HAP-1 (cell line): Measurements from ENCODE around the gene CPNE4.

Experiments
- DNase-seq, 2 experiments: peaks; one replicate each; pipeline ENCODE4 v3.0.0-alpha.2; 2016 to 2020; ENCODE audit warnings: low spot score in 2 of 2
- H3K27me3 ChIP-seq: fragments of 250-450 bp; sonication (Bioruptor Pico); 2 replicates; pipeline ENCODE4 v1.5.1; 2020; ENCODE audit warnings: low read depth, mild to moderate bottlenecking, moderate library complexity
- H3K36me3 ChIP-seq: fragments of 250-450 bp; sonication (Bioruptor Pico); replicated peaks from 2 replicates; pipeline ENCODE4 v1.5.1; 2020; ENCODE audit warnings: mild to moderate bottlenecking
- H3K4me1 ChIP-seq: fragments of 250-450 bp; sonication (Bioruptor Pico); 2 replicates; pipeline ENCODE4 v1.5.1; 2020; ENCODE audit warnings: mild to moderate bottlenecking
- H3K4me3 ChIP-seq: fragments of 250-450 bp; sonication (Bioruptor Pico); 2 replicates; pipeline ENCODE4 v1.5.1; 2020; ENCODE audit warnings: mild to moderate bottlenecking, moderate library complexity
- H3K9me3 ChIP-seq: fragments of 250-450 bp; sonication (Bioruptor Pico); 2 replicates; pipeline ENCODE4 v1.5.1; 2020; ENCODE audit warnings: mild to moderate bottlenecking, moderate library complexity
- in situ Hi-C: fragments of 300-500 bp; cut with MboI; formaldehyde crosslinking; loops from 3 replicates; pipeline ENCODE4 v1.14.3; 2020; ENCODE audit warnings: low sequenced_read_pairs, inconsistent platforms, mixed read lengths

The CPNE4 gene

DNA sequence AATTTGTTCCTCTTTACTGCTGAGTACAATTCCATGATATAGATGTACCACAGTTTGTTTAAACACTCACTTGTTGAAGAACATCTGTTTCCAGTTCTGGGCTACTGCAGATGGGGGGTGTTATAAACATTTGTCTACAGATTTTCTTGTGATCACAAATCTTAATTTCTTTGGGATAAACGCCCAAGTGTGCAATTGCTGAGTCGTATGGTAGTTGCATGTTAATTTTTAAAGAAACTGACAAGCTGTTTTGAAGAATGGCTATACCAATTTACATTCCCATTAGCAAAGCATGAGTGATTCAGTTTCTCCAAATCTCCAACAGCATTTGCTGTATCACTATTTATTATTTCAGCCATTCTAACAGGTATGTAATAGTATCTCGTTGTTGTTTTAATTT, 290.0 kb downstream of the CPNE4 start:
- in situ Hi-C loops: no loop called here
- no peak for DNase-seq
- Histone ChIP-seq H3K27me3 (no peaks in the 10 kb centered on the region), H3K4me3 (no peak overlapping the region), H3K4me1 (peaks cover 3% of the 10 kb centered on the region), H3K36me3 (no peaks in the 10 kb centered on the region), H3K9me3 (no peaks in the 10 kb centered on the region)

DNA sequence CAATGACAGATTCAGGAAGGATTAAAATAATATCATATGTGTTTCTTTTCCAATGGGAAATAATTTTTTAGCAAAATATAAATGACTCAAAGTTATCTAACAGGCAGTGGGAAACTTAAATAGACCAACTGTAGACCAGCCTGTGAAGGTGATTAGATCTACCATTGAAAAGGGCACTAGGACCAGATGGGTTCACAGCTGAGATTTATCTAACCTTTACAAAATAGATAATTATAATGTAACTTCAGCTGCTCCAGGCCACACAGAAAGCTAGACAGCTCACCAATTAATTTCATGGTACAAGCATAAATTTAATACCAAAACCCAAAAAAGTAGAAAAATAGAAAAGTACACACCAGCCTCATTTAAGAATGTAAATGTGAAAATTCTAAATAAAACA, 291.7 kb downstream of the CPNE4 start:
- in situ Hi-C loops: no loop called here
- peaks cover 3% of the 10 kb centered on the region; the same call in 1 of the 2 replicates for H3K4me1 ChIP-seq
- H3K36me3 ChIP-seq: no peaks in the 10 kb centered on the region
- no peaks in the 10 kb centered on the region for H3K9me3 ChIP-seq
- no peak for DNase-seq
- no peaks in the 10 kb centered on the region for H3K27me3 ChIP-seq
- no peak overlapping the region for H3K4me3 ChIP-seq

DNA sequence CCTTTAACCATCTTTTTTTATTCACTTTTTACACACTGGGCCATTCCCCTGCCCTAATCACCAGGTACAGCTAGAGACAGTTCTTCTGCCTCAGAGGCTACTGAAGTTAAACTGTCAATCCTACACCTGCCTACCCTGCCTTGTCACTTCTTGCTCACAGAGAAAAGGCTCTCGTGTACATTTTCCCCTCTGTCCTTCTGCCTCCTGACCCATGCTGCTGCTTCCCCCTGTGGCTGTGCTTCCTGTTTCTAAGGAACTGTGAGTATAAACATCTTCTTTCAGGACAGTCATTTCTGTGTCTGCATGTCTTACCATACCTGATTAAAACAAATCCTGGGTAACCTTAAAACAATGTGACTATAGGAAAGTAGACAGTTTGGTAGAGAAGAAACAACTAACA, 295.6 kb downstream of the CPNE4 start:
- no peak overlapping the region for H3K4me3 ChIP-seq
- H3K36me3 ChIP-seq: no peaks in the 10 kb centered on the region
- H3K27me3 ChIP-seq: no peaks in the 10 kb centered on the region
- no peaks in the 10 kb centered on the region for H3K4me1 ChIP-seq
- in situ Hi-C loops: no loop called here
- DNase-seq: no peak
- no peaks in the 10 kb centered on the region for H3K9me3 ChIP-seq

DNA sequence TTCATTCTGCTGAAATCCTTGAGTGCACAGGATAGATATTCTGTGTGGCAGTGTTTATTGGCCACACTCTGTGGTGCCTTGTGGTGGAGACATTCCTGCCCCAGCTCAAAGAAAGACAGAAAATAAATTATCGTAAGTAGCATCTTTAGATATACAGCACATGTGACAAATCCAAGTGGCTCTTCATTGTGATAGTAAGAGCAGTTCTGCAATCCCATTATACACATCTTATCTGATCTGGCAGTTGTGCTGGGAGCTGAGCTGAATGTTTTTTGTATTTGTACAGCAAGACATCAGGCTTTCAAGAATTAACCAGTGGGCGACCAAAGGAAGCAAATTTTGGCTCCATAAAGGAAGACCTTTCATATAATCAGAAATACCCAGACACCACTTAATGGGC, 296.7 kb downstream of the CPNE4 start:
- Histone ChIP-seq H3K9me3 (no peaks in the 10 kb centered on the region), H3K36me3 (no peaks in the 10 kb centered on the region)
- in situ Hi-C loops: no loop called here

DNA sequence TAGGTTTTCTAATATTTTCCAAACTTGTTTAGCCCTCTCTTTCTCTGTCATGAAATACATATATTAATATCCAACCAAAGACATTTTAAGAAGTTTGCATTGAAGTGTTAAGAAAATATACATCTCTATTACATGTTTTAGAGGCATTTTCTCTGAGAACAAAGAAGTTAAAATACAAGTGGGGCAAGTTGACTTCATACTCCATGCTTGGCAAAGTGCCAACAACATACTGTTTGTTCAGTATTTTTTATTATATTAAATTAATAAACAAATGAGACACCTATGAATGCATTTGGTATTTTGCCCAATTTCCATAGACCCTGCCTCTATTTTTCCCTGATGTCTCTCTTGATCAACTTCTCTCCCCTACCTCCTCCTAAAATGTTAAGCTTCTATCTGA, 299.3 kb downstream of the CPNE4 start:
- no peaks in the 10 kb centered on the region for H3K36me3 ChIP-seq
- no peaks in the 10 kb centered on the region for H3K9me3 ChIP-seq
- H3K4me3 ChIP-seq: no peak overlapping the region
- no peak for DNase-seq
- in situ Hi-C loops: no loop called here
- H3K4me1 ChIP-seq: no peaks in the 10 kb centered on the region
- H3K27me3 ChIP-seq: no peaks in the 10 kb centered on the region

More for the DNA sequence above, 296.7 kb downstream of the CPNE4 start:
- DNase-seq: no peak
- Histone ChIP-seq H3K27me3 (no peaks in the 10 kb centered on the region), H3K4me1 (no peaks in the 10 kb centered on the region), H3K4me3 (no peak overlapping the region)

DNA sequence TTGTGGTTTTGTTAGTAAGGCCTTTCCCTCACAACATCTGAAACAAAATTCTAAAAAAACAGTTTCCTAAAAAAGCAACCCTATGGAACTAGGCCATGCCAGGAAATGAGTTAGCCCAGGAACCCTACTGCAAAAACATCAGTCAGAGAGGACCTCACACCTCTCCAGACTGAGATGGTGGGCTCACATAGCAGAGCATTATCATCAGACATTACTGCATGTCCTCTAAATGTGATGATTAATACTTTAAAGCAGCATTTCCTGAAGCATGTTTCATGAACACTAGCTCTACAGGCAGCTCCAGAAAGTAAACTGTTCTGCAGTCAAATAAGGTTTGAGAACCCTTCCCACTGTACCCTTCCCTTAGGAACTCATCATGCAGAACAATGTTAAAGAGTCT, 299.7 kb downstream of the CPNE4 start:
- in situ Hi-C loops: no loop called here
- Histone ChIP-seq H3K27me3 (no peaks in the 10 kb centered on the region), H3K9me3 (no peaks in the 10 kb centered on the region), H3K4me3 (no peak overlapping the region), H3K4me1 (no peaks in the 10 kb centered on the region), H3K36me3 (no peaks in the 10 kb centered on the region)
- DNase-seq: no peak

DNA sequence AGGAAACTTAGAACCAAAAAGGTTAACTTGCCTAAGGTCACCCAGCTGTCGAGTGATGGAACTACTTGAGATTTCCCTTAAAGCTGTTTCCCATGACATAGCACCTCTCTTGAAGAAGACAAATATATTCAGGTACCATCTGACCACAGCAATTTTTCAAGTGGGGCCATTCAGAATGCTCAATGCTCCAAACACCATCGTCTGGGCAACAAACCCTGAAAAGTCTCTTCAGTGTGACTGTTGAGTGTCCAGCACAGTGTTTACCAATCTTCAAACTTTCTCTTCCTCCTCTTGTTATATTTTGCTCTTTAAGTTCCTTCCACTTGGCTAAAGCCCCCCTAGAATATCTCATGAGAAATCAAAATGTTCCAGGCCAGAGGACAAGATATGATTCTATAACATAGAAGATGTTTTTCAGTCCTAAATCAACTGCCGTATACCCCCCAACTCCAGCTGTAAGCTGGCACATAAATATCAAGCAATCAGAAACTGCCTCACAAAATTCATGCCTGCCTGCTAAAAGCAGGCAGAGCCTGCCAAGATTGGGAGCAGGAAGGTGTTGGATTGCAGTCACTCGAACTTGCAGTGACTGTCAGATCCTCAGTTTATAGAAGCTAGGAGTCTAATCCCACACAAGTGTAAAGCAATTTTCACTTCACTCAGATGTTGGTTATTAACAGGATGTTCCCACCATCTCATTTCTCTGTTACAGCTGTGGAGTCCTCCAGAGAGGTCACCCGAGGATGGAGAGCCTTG, 301.6 kb downstream of the CPNE4 start:
- H3K4me1 ChIP-seq: no peaks in the 10 kb centered on the region
- no peak for DNase-seq
- in situ Hi-C loops: no loop called here
- H3K36me3 ChIP-seq: no peaks in the 10 kb centered on the region
- H3K9me3 ChIP-seq: no peaks in the 10 kb centered on the region
- no peak overlapping the region for H3K4me3 ChIP-seq
- no peaks in the 10 kb centered on the region for H3K27me3 ChIP-seq

DNA sequence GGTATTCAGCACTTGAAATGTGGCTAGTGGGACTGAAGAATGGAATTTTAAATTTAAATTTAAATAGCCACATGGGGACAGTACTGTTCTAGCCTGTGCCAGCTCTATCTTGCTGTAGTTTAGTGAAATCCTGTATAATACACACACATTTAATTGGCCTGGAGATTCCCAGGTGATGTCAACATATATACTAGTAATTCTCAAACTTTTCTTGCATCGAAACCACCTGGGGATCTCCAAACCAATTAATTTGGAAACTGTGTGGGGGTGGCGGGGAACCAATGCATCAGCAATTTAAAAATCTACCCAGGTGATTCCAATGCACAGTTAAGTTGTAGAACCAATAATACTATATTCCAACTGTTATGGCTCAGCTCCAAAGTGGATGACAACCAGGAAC, 303.1 kb downstream of the CPNE4 start:
- in situ Hi-C loops: no loop called here
- Histone ChIP-seq H3K36me3 (no peaks in the 10 kb centered on the region), H3K4me1 (no peaks in the 10 kb centered on the region), H3K9me3 (no peaks in the 10 kb centered on the region), H3K27me3 (no peaks in the 10 kb centered on the region), H3K4me3 (no peak overlapping the region)
- DNase-seq: no peak

DNA sequence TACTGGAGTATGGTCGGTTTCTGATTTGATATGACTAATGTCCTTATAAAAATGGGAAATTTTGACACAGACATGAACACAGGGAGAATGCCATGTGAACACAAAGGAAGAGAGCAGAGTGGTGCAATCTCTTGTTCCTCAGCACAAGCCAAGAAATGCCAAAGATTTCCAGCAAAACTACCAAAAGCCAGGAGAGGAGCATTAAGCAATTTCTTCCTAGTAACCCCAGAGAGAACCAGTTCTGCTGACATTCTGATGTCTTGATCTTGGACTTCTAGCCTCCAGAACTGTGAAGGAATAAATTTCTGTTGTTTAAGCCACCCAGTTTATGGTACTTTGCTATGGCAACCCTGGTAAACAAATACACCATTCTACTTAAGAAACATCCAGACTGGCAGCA, 304.2 kb downstream of the CPNE4 start:
- in situ Hi-C loops: no loop called here
- H3K4me1 ChIP-seq: no peaks in the 10 kb centered on the region

DNA sequence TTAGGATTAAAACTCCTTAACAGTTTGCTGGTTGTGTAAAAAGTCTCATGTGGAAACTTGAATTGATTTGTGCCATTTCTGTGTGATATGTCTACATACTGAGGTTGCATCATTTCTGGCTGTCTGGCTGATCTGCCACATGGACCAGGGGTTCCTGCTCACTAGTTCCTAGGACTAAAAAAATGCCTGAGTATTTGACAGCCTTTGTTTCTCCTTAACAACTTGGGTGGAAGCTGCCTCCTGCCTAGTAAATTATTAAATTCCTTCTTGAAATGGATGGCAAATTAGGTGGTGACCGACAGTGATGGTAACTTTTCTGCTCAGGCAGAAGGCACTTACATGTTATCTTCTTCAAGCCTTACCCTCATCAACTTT, 305.2 kb downstream of the CPNE4 start:
- no peaks in the 10 kb centered on the region for H3K9me3 ChIP-seq
- in situ Hi-C loops: no loop called here
- no peaks in the 10 kb centered on the region for H3K27me3 ChIP-seq
- DNase-seq: no peak
- H3K4me3 ChIP-seq: no peak overlapping the region
- no peaks in the 10 kb centered on the region for H3K36me3 ChIP-seq
- H3K4me1 ChIP-seq: no peaks in the 10 kb centered on the region

More for the DNA sequence above, 304.2 kb downstream of the CPNE4 start:
- Histone ChIP-seq H3K36me3 (no peaks in the 10 kb centered on the region), H3K27me3 (no peaks in the 10 kb centered on the region), H3K9me3 (no peaks in the 10 kb centered on the region), H3K4me3 (no peak overlapping the region)
- DNase-seq: no peak

DNA sequence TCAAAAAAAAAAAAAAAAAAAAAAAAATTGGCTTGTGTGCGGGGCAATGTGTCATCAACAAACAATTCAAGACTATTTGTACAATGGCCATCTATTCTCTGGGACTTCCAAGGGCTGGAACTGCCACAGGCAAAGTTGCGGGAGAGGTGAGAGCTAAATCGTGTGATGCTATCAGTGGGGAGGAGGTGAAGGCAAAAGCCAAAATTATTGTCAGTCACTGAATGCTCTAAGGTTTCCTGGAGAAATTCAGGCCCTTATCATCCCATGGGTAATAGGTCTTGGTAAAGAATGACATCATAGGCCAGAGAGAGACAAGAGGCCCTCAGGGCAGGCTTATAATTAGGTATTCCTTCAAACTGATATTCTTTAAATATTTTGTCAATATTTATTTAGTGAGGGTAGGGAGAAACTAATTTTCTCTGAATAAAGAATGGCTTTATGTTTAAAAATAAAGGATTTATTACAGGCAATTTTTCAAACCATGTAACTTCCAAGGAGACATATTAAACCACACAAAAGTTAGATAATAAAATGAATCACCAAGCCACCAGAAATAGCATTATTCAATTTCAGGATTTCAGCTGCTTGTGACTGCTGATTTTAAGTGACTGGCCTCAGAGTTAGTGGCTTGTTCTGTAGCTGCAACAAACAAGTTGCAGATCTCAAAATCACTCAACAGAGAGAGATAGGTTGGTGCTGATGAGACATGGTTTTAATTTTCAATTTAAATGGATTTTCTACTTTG, 305.7 kb downstream of the CPNE4 start:
- Histone ChIP-seq H3K36me3 (no peaks in the 10 kb centered on the region), H3K9me3 (no peaks in the 10 kb centered on the region), H3K4me3 (no peak overlapping the region), H3K4me1 (no peaks in the 10 kb centered on the region), H3K27me3 (no peaks in the 10 kb centered on the region)
- in situ Hi-C loops: no loop called here
- no peak for DNase-seq

DNA sequence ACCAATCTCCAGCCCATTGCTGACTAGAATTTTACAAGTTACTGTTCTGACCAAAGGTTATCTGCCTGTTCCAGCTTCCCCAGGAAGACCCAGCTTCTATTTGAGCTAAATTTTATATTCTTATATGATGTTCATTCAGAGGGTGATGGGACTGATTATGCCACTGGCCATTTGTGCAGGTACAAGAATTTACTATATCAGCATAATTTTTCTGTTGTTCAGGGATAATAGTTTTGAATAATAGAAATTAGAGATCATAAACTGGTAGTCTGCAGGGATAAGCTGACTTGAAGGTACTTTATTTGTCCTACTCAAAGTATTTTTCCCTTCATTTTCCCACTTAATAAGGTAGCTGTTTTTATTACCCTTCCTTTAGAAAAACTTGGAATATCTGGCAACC, 309.4 kb downstream of the CPNE4 start:
- Histone ChIP-seq H3K27me3 (no peaks in the 10 kb centered on the region), H3K9me3 (no peaks in the 10 kb centered on the region), H3K36me3 (no peaks in the 10 kb centered on the region), H3K4me1 (no peaks in the 10 kb centered on the region), H3K4me3 (no peak overlapping the region)
- in situ Hi-C loops: no loop called here
- no peak for DNase-seq

DNA sequence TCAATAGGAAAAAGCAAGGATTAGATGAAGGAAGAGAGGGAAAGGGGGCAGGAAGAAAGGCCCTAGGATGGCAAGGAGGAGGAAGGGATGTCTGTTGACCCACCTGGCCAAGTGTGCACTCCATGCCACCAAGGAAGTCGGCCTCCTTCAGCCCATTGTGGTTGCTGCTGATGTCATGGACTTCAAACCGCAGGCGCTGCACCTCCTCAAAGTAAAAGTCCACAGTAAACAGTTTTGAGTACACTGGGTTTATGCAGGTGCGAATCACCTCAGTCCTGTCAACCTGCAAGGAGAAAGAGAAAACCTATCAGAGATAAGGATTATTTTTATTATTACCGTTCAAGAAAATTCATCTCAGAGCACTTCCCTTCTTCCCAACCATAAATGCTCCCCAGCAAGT, 311.5 kb downstream of the CPNE4 start:
- Histone ChIP-seq H3K4me3 (no peak overlapping the region), H3K4me1 (no peaks in the 10 kb centered on the region), H3K36me3 (no peaks in the 10 kb centered on the region), H3K27me3 (no peaks in the 10 kb centered on the region), H3K9me3 (no peaks in the 10 kb centered on the region)
- no peak for DNase-seq
- in situ Hi-C loops: no loop called here

DNA sequence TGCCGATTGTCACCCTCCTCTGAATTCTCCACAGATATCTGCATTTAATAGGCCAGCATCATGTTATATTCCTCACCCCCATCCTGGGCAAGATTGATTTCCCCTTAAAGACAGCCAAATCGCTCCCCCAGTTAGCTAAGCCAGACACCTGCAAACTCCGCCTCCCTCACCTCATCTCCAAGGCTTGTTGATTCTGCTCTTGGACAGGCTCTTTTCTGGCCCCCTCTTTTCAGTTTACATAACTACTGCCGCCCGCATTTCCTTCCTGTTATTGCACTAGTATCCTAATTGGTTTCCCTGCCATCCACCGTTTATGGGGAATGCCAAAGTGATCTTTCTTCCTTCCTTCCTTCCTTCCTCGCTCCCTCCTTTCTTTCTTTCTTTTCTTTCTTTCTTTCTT, 317.3 kb downstream of the CPNE4 start:
- DNase-seq: no peak
- in situ Hi-C loops: no loop called here
- no peaks in the 10 kb centered on the region for H3K36me3 ChIP-seq
- no peaks in the 10 kb centered on the region for H3K9me3 ChIP-seq
- H3K4me1 ChIP-seq: no peaks in the 10 kb centered on the region
- H3K4me3 ChIP-seq: no peak overlapping the region
- H3K27me3 ChIP-seq: no peaks in the 10 kb centered on the region
